Measurements from ENCODE around the gene C6. TPM values are rescaled to one million over a fixed set of nuclear protein-coding genes. Genes with fewer than 3 reads are reported as not detected.

C6 gene
- total and polyA plus RNA-seq, 10 of the 15 experiments (the other 5 are each of a cell fraction or from before 2014, with no cell fraction given) = 0.31 TPM; not detected in 9

DNA sequence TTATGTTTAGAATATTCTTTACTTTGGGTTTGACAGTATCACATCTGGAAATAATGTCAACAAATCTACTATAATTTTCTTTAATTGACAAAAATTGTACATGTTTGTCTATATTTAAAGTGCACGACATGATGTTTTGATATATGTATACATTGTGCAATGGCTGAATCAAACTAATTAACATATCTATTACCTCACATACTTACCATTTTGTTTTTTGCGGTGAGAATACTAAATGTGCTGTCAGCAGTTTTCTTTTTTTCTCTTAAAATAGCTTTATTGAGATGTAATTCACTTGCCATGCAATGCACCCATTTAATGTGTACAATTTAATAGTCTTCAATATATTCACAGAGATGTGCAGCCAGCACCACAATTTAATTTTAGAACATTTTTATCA lies 10.6 kb upstream of the C6 start (continued):
- TF ChIP-seq ZNF217 (IDR thresholded peaks at IDR 0.05) (no peak), SIN3A (IDR thresholded peaks at IDR 0.05; ENCODE audit: low read depth, low read length) (no peak)

GRCh38 chr5:41219658-41220269 lies 6.4 kb upstream of the C6 start:
- no peak overlapping the region for H3K4me2 ChIP-seq (ENCODE audit: control insufficient read depth, insufficient read depth)
- BruUV-seq (replicated peaks) = no TSS peak
- ATAC-seq (no peak), DNase-seq (ENCODE audit: low read depth, low spot score) (no peak), FAIRE-seq (no peak)
- no peak overlapping the region for H3K27ac ChIP-seq (ENCODE audit: control insufficient read depth, insufficient read depth)
- H2AFZ ChIP-seq (ENCODE audit: control insufficient read depth, low read depth, low read length) = no peak overlapping the region
- CTCF ChIA-PET = no interaction called here
- TF ChIP-seq JUND (IDR thresholded peaks at IDR 0.05; ENCODE audit: low read depth, low read length) (no peak), SREBF2 (IDR thresholded peaks at IDR 0.05; ENCODE audit: low read length) (no peak), TARDBP (IDR thresholded peaks at IDR 0.05; ENCODE audit: borderline replicate concordance) (no peak), SKIL (IDR thresholded peaks at IDR 0.05; ENCODE audit: low read depth, poor library complexity, severe bottlenecking) (no peak), MYC (IDR thresholded peaks at IDR 0.05; ENCODE audit: insufficient read depth, insufficient read length, insufficient replicate concordance, low read length, severe bottlenecking) (no peak), NFYA (IDR thresholded peaks at IDR 0.05; ENCODE audit: borderline replicate concordance, low read depth, low read length) (no peak), RAD51 (IDR thresholded peaks at IDR 0.05) (no peak), RB1 (IDR thresholded peaks at IDR 0.05; ENCODE audit: borderline replicate concordance) (no peak), SUZ12 (IDR thresholded peaks at IDR 0.05; ENCODE audit: unreplicated experiment) (no peak), CHD4 (IDR thresholded peaks at IDR 0.05) (no peak), SP1 (IDR thresholded peaks at IDR 0.05; ENCODE audit: low read depth, low read length) (no peak)
- in situ Hi-C loops (cut with MboI) (no loop called here), intact Hi-C loops (cut with micrococcal nuclease; ENCODE audit: unreplicated experiment) (no loop called here)
- H3K9ac ChIP-seq (ENCODE audit: control insufficient read depth, insufficient read depth, low read length) = no peak overlapping the region
- POLR2A ChIA-PET = no interaction called here
- no peaks in the 10 kb centered on the region for H3K27me3 ChIP-seq (replicated peaks in 1 of 2; ENCODE audit: control insufficient read depth in 2 of 2, insufficient read depth in 2 of 2, low read length in 1 of 2)
- RAD21 ChIA-PET (ENCODE audit: unreplicated experiment) = no interaction called here
- H3K79me2 ChIP-seq (ENCODE audit: control insufficient read depth, insufficient read depth, low read length) = no peaks in the 10 kb centered on the region
- 39% methylated on average over 2 of the region's 2 CpGs for WGBS (ENCODE audit: insufficient coverage, insufficient replicate concordance, low lambda C conversion rate, missing lambda C conversion rate)
- no peaks in the 10 kb centered on the region for H3K9me3 ChIP-seq (replicated peaks; ENCODE audit: control insufficient read depth, insufficient read depth, low read length)
- no peak overlapping the region for H3K4me3 ChIP-seq
- H3K4me1 ChIP-seq (ENCODE audit: control insufficient read depth, insufficient read depth, low read length) = no peaks in the 10 kb centered on the region
- SMC1A ChIA-PET (ENCODE audit: uncharacterized antibody, unreplicated experiment) = no interaction called here
- H3K36me3 ChIP-seq (ENCODE audit: control insufficient read depth in 2 of 2, insufficient read depth in 2 of 2, low read length in 1 of 2) = no peaks in the 10 kb centered on the region
- H4K20me1 ChIP-seq (ENCODE audit: control insufficient read depth, insufficient read depth) = no peaks in the 10 kb centered on the region
